HG03135 (cell line): ENCODE data around the gene OR7G2.

Experiments
- ATAC-seq: cut with Tn5 transposase; IDR thresholded peaks from one replicate; pipeline ENCODE4 v1.9.1; 2021; ENCODE audit warnings: mild to moderate bottlenecking, moderate library complexity; ENCODE audit not compliant: unreplicated experiment

The OR7G2 gene

GRCh38 chr19:9107375-9107774 lies at the start of gene OR7G2:
Gene OR7G2 (minus strand): TSS chr19:9107475. CDS start chr19:9103243, 4,232 bp downstream.
- ATAC-seq: no peak

GRCh38 chr19:9156304-9156703 lies 49.0 kb upstream of the OR7G2 start:
- ATAC-seq: no peak

GRCh38 chr19:9155591-9155990 lies 48.3 kb upstream of the OR7G2 start:
- ATAC-seq: no peak

GRCh38 chr19:9151367-9151766 lies 44.1 kb upstream of the OR7G2 start:
- ATAC-seq: no peak

GRCh38 chr19:9150650-9151049 lies 43.4 kb upstream of the OR7G2 start:
- ATAC-seq: no peak

- ATAC-seq: no peak
These were observed 42.7 kb upstream of the OR7G2 start for GRCh38 chr19:9149997-9150396.

- ATAC-seq: no peak
These were observed 41.4 kb upstream of the OR7G2 start for GRCh38 chr19:9148697-9149096.

- ATAC-seq: no peak
These were observed 39.6 kb upstream of the OR7G2 start for GRCh38 chr19:9146882-9147281.

- no peak for ATAC-seq
These were observed 37.6 kb upstream of the OR7G2 start for GRCh38 chr19:9144920-9145319.

GRCh38 chr19:9140159-9140874 lies 33.0 kb upstream of the OR7G2 start, which contains the start of gene ZNF317:
Gene ZNF317 (plus strand): TSS chr19:9140397. CDS start chr19:9156017, 15,620 bp downstream.
- ATAC-seq: peak; percentile 94

GRCh38 chr19:9139609-9140158 lies 32.4 kb upstream of the OR7G2 start:
- peak; percentile 8 for ATAC-seq

- no peak for ATAC-seq
These were observed 25.1 kb upstream of the OR7G2 start for GRCh38 chr19:9132422-9132821.

- no peak for ATAC-seq
These were observed 23.7 kb upstream of the OR7G2 start for GRCh38 chr19:9130965-9131364.

GRCh38 chr19:9128171-9128570 lies 20.9 kb upstream of the OR7G2 start:
- no peak for ATAC-seq

- no peak for ATAC-seq
These were observed 19.7 kb upstream of the OR7G2 start, which contains the start of gene OR7G3 for GRCh38 chr19:9126900-9127405. Gene OR7G3 (minus strand): TSS chr19:9126950. CDS start chr19:9126950, 0 bp downstream.

- ATAC-seq: no peak
These were observed 9.3 kb upstream of the OR7G2 start for GRCh38 chr19:9116547-9116946.

- no peak for ATAC-seq
These were observed 8.1 kb upstream of the OR7G2 start, which contains the start of gene OR7G1 for GRCh38 chr19:9115307-9115813. Gene OR7G1 (minus strand): TSS chr19:9115763. CDS start chr19:9115763, 0 bp downstream.

- ATAC-seq: no peak
These were observed 2.7 kb upstream of the OR7G2 start for GRCh38 chr19:9109959-9110358.

GRCh38 chr19:9086761-9087160 lies 20.5 kb downstream of the OR7G2 start, which contains the start of gene OR1M1:
Gene OR1M1 (plus strand): TSS chr19:9087061. CDS start chr19:9093245, 6,184 bp downstream.
- no peak for ATAC-seq

GRCh38 chr19:9078651-9079050 lies 28.6 kb downstream of the OR7G2 start:
- ATAC-seq: no peak

GRCh38 chr19:9076901-9077300 lies 30.4 kb downstream of the OR7G2 start:
- ATAC-seq: no peak
